ENCODE results near the gene AMPH.

Gene AMPH

GRCh38 chr7:38541440-38541839 is 89.7 kb downstream of the AMPH start:
- DNase-seq, result no peak

GRCh38 chr7:38539477-38540081 is 91.6 kb downstream of the AMPH start:
- DNase-seq, result no peak

DNA sequence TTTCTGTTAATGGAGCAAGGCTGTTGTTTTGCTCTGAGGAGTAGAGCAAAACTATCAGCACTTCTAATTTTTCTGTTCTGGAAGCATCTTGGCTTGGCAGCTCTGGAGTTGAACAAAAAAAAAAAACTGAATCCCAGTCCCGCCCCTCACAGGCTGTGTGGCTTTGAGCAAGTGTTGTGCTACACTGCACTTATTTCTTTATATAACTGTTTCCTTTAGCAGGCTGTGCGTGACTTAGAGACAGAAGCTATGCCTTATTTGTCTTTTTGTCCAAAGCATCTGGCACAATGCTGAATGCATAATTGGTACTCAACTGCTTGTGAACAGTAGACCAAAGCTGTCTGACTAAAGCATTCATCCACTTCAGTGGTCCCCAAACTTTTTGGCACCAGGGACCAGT is 96.1 kb downstream of the AMPH start:
- DNase-seq, result peak; percentile 7

DNA sequence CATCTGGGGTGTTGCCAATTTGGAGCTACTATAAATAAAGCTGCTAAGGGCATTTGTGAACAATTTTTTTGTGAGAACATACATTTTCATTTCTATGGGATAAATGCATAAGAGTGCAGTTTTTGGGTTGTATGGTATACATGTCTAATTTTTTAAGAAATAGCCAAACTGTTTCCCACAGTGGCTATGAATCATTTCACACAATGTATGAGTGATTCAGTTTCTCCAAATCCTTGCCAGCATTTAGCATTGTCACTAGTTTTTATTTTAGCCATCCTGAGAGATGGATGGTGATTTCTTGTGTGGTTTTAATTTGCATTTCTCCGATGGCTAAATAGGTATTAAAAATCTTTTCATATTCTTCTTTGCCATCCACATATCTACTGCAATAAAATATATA is 105.3 kb downstream of the AMPH start:
- DNase-seq, result peak; percentile 4

DNA sequence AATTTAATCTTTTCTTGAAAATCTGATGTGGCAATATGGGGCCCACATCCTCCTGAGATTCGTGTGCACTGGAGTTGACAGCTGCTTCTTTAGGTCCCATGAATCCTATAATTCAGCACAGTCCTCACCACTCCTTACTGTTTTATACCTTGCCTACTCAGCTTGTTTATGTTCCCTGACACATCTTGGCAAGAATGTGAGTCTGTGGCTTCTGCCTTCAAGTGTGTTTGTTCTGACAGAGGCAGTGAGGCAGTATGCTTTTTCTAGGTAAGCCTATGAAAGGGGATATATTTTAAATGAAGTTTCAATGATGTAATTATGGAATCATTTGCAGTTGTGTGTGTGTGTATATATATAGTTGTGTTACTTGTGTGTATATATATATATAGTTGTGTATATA is 106.4 kb downstream of the AMPH start:
- no peak for DNase-seq

GRCh38 chr7:38520741-38521140 is 110.4 kb downstream of the AMPH start:
- DNase-seq, result no peak

GRCh38 chr7:38518541-38518940 is 112.6 kb downstream of the AMPH start:
- peak; percentile 61 for DNase-seq

- DNase-seq, result peak; percentile 27
These were observed 118.5 kb downstream of the AMPH start for GRCh38 chr7:38512704-38513103.

- DNase-seq, result no peak
These were observed 118.9 kb downstream of the AMPH start for GRCh38 chr7:38512291-38512690.

DNA sequence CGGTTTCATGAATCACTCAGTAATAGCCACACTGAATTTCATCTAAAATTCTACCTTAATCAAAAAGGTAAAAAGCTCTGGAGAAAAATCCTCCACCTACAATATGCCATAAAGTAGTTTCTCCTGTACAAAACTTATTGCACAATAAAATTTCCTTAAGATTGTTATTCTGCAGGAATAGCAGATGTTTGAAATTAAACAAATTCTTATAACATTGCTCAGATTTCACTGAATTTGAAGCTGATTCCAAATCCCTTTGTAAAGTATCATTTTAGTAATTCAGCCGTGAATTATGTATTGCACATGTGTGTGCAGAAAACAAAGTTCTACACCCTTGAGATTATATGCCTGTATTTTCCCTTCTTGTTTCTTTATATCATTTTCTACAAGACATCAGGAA is 123.8 kb downstream of the AMPH start:
- peak; percentile 47 for DNase-seq

- peak; percentile 74 for DNase-seq
These were observed 124.4 kb downstream of the AMPH start for GRCh38 chr7:38506756-38507155.

DNA sequence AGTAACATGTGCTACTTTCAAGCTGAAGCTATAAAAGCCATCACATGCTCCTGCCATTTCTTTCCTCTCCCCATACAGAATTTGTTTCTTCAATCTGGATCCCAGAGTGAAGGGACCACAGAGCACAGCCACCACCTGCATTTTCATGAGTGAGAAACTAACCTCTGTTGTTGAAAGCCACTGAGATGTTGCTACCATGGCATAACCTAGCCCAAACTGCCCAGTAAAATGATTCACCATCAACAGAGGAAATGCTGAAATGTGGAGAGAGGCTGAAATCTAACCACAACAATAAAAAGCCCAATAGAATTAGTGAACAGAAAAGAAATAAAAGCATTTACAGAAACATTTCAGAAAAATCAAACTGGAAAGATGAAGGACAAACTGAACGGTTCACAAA is 125.2 kb downstream of the AMPH start:
- peak; percentile 9 for DNase-seq

- DNase-seq, result no peak
These were observed 126.5 kb downstream of the AMPH start for GRCh38 chr7:38504684-38505083.

GRCh38 chr7:38502848-38503247 is 128.3 kb downstream of the AMPH start:
- no peak for DNase-seq

DNA sequence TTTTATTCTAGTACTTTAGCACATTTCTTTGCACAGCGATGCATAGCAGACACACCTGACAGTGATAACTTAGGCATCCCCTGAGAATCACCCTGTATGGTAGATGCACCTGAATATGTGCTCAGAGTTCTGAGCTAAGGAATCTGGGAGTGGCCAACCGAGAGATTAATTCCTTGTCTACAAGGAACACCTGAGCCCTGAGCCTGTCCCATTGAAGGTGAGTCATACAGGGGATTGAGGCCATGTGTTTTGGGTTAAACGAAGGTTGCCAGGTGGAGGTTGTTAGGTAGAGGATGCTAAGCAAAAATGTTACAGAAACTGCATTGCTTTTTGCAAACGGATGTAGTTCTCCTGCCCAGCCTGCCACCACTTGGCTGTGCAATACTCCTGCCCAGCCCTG is 128.9 kb downstream of the AMPH start:
- DNase-seq, result no peak

- DNase-seq, result no peak
These were observed 139.2 kb downstream of the AMPH start for GRCh38 chr7:38492010-38492409.

GRCh38 chr7:38482521-38482920 is 148.7 kb downstream of the AMPH start:
- no peak for DNase-seq

GRCh38 chr7:38481401-38481800 is 149.8 kb downstream of the AMPH start:
- no peak for DNase-seq

- DNase-seq, result peak; percentile 26
These were observed 152.8 kb downstream of the AMPH start for GRCh38 chr7:38478404-38478803.

DNA sequence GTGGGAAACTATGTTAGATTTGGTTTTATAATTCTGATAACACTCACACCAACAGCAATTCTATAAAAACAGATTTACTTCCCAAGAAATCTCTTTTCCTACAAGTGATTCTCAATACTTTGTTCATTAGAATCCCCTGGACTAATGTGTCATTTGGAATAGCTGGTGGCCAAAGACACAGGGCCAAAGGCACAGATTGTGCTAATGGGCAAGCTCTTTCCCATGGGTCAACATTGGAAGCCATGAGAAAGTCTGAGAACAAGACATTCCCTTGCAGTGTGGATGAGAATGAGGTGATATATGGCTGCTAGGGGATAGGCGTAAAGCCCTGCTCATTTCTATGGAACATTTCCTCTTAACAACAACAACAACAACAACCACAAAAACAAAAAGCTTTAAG is 153.8 kb downstream of the AMPH start:
- DNase-seq, result no peak

- no peak for DNase-seq
These were observed 154.4 kb downstream of the AMPH start for GRCh38 chr7:38476764-38477163.

DNA sequence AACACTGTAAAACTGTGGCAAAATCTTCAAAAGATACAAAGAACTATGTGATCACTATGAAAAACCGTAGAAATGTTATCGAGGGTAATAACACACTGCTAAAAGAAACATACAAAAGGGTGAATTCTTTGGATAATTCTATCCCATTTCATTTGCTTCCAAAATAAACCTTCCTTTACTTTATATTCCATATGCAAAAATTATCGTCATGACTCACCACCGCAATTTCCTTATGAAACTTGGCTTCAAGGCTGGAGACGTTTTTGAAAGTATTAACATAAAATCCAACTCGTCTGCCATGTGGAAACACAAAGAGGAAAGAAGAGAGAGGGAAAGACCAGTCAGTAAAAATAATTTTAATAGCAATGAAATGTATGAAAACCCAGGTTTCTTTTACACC is 165.2 kb downstream of the AMPH start:
- DNase-seq, result peak; percentile 75

DNA sequence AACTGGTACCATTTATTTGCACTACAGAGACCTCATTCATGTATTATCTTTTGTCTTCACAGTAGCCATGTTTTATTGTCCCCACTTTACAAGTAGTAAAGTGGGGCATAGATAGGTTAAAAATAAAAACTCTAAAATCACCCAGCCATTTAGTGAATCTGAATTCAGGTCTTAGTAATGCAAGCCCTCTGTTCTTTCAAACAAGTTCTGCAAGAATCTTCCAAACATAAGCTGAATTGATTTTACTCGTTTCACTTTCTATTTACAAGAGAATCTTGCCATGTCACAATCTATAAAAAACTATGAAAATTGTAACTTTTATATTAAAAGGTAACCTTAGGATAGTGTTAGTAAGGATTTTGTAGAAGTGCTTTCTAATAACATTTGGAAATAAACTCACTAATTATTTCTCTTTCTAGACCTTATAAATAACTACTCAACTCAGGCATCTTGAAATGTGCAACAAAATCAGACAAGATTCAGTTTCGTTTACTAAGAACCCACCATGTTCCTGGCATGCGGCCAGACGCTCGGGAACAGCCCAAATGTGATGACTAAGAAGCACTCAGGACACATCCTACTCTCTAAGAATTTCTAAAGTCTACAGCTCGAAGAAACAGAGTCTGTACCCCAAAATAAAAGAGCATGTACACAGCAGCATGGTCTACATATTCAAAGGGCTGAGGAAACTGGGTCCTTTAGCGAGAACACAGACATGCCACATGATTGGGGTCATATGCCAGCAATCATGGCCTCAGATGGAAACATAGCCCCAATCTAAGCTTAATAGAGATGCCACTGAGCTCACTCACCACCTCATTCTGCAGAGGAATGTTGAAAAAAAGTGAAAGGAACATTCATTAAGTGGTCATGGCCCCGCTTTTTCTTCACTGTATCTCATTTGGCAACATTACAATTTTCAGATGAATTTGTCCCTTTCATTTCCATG is 167.6 kb downstream of the AMPH start:
- peak; percentile 84 for DNase-seq

- DNase-seq, result no peak
These were observed 168.4 kb downstream of the AMPH start for GRCh38 chr7:38462819-38463218.
